GM21737 (cell line): ENCODE results near the gene GREB1.

Experiments
- ATAC-seq: cut with Tn5 transposase; IDR thresholded peaks from one replicate; pipeline ENCODE4 v1.9.1; 2021; ENCODE audit warnings: mild to moderate bottlenecking, moderate library complexity; ENCODE audit not compliant: unreplicated experiment

Gene GREB1

DNA sequence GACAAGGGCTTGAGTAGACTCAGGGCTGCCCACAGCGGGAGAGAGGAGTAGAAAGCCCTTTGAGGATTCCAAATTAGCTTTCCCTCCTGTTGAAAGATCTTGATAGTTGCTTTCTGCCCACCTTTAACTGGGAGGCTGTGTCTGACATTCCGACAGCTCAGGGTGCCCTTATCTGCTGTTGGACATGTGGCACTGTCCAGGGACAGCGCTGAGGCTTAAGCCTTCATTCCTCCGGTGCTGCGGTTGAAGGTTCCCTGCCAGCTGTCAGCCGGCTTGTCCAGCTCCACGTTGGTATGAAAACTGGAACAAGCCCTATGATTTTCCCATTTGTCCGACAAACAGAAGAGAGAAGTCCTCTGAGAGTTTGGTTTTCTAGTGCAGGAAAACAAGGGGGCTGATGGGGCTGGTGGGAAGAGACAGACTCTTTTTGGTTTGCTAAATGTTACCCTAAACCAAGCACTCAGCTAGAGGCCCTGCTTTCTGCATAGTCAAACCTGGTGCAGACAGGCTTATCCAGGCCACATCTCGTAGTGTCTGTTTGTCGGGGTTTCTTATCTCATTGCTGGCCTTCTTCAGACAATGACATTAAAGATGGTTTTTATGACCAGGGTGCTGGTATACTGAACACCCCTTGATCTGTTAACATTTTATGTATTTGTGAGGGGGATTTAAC, 24.5 kb downstream of the GREB1 start:
- ATAC-seq, result no peak

GRCh38 chr2:11559066-11559785, 25.4 kb downstream of the GREB1 start:
- ATAC-seq, result no peak

- ATAC-seq, result no peak
Observed at GRCh38 chr2:11559786-11560155, 25.9 kb downstream of the GREB1 start.

GRCh38 chr2:11560806-11561205, 27.0 kb downstream of the GREB1 start:
- ATAC-seq, result no peak

- no peak for ATAC-seq
Observed at GRCh38 chr2:11562011-11562410, 28.2 kb downstream of the GREB1 start.

GRCh38 chr2:11562476-11562875, 28.6 kb downstream of the GREB1 start:
- no peak for ATAC-seq

DNA sequence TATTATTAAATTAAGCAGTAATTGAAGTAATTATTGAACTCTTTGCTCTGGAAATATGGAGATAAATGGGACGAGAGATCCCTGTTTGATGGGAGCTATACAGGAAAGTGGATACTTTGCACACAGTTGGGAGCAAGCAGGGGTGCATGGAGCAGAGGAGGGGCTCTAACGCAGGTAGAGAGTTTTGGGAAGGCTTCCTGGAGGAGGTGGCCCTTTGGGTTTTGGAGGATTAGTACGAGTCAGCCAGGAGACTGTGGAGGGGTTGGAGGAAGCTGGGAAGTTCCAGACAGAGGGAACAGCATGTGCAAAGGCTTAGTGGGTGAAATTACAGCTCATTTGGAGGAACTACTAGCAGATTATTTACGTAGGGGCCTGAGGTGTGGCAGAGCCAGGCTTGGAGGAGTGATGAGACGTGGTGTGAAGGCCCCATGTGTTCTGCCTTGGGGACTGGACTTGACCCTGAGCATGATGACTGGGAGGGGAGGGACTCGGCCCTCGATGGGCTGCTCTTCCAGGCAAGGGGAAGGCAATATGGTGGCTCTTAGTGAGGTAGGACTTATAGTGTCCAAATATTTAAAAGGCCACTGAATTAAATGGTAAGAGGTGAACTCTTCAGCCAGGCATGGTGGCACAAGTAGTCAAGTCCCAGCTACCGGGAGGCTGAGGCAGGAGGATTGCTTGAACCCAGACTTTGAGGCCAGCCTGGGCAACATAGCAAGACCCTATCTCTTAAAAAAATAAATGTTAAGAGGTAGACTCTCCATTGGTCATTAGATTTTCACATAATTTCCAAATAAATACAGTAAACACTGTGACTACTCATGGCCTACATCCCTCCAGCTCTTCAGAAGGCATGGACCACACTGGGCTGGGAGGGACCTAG, 30.2 kb downstream of the GREB1 start:
- ATAC-seq, result no peak

GRCh38 chr2:11564816-11565567, 31.1 kb downstream of the GREB1 start:
- ATAC-seq, result no peak

- ATAC-seq, result no peak
Observed at GRCh38 chr2:11566383-11566782, 32.5 kb downstream of the GREB1 start.

- no peak for ATAC-seq
Observed at GRCh38 chr2:11567631-11568031, 33.8 kb downstream of the GREB1 start.

DNA sequence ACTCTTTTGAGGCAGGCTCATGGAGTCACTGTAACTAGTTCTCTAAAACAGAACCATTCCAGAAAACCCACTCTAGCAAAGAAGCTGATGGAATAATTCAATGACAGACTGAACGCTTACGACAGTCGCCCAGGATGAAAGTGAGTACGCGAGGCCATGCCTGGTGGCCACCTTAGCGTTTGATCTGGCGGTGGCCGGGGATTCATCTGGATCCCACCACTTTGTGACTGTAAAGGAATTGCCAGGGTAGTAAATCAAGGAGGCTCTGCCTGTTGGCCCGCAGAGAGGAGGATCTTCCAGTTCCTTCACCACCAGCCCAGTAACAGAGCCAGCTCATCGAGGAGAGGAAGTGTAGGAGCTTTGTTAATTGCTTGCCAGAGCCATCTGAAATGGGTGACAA, 34.6 kb downstream of the GREB1 start:
- no peak for ATAC-seq

- ATAC-seq, result no peak
Observed at GRCh38 chr2:11569636-11570035, 35.8 kb downstream of the GREB1 start.

DNA sequence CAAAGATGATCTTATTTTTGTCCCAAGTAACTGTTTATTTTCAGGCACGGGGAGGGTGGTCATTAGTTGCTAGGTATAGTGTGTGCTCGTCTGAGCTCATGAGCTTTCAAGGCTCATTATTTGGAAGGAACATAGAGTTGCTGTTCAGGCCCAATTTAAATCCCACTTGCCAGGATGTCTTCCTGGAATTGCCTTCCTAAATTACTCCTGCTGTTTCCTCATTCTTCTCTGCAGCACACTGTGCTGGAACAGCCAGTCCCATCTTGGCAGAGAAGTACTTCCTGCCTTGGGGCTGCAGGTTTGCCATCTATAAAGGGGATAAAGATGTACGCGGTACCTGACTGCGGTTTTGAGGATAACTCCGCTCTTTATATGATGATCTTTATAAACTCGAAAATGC, 37.3 kb downstream of the GREB1 start:
- no peak for ATAC-seq

- ATAC-seq, result no peak
Observed at GRCh38 chr2:11572996-11573395, 39.2 kb downstream of the GREB1 start.

DNA sequence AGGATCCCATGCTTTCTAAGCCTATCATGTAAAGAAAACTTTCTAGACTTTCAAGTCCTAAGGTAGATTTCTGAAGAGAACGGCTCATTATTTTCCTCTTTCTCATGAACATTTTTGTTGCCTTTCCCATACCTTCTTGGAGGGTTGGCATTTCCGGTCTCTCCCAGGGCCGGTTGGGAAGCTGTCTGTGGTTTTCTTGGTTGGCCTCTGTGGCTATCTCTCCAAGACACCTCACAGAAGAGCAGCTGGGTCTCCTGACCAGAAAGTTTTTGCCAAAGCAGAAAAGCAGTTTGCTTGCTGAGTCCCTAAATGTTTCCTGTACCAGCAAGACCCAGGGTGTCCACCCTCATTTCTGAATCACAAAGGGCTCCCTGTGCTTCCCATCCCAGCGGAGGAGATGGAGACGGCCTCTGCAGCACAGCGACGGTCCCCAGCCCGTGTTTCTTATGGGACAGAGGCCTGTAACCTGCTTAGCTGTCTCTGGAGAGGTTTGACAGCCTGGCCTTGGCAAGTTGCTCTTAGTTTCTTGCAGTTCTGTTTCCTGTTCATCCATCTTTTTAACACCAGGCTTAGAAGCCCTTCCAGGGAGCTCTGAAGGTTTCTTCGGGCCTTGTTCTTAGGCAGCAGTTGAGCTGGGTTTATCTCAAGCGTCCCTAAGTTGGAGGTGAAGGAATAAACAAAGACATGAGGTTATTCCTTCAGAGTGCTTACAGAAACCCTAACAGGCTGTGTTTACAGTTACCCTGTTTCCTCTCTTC, 39.8 kb downstream of the GREB1 start:
- ATAC-seq, result no peak

DNA sequence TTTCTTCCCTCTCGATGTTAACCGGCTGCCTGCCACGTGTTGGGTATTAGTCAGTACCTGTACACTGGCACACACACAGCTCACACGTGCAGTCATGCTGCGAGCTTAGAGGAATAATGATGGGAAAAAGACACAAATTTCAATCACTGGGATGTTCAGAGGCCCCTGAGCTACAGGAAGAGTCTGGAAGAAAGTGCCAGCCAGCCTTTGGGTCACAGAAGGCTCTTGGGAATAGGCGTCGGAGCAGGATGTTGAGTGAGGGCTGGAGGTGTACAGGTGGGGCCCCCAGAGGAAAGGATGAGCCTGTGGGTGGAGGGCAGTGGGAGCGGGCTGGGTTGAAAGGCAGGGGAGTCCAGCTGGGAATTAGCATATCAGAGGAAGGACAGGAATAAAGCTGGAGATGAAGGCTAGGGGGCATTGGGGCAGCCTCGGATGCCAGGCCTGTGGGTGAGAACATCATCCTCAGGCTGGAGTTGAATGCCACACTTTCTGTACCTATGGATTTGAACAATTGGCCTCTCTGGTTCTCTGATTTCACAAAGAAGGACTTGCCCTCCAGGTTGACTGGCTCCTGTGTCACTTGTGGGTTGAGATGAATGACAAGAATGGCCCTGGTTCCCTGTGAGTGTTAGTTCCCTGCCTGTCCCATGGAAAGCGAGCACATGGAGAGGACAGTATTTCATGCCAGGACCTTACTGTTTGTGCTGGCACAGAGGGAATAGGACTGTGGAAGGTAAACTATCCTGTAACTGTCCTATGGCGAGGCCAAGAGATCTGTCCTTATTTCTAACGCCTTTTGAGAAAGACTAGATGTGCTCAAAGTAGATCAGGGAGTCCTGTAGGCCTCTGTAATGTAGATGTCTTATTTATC, 40.6 kb downstream of the GREB1 start:
- ATAC-seq, result no peak

GRCh38 chr2:11576398-11576797, 42.6 kb downstream of the GREB1 start:
- ATAC-seq, result no peak

DNA sequence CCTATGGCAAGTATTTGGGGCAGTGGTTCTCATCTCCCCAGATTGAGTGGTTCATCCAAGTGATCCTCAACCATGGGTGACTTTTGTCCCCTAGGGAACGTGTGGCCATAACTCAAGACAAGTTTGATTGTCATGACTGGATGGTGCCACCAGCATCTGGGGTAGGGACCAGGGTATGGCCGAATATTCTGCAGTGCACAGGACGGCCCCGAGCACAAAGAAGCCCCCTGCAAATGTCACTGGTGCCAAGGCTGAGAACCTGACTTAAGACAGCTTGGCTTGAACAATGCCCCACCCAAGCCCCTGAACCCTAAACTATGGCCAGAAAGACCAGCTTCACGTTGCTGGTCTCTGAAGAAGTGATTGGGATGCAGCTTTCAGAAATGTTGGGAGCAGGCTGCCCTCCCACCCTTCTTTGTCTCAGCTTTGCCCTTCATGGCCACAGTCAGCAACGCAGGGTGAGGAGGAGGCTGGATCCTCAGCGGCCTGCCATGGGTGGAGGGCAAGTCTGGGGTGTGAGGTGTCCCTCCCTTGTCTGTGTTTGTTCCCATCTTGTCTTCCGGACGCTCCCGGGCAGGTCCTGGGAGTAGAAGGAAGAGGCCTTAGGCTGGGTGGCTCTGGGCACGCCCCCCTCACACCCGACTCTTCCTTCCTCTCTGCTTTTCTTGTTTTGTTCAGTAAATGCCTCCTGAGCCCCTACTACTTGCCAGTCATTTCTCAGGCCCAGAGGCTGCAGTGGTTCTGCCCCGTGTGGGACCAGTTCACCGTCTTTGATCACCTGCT, 43.4 kb downstream of the GREB1 start:
- ATAC-seq, result no peak
